Measurements from ENCODE around the gene SLC35F6. TPM values are rescaled to one million over a fixed set of nuclear protein-coding genes. Genes with fewer than 3 reads are reported as not detected.
A peak's percentile ranks its signal among the peaks of the same experiment; 100 is the strongest.
"Not testable (repeated sequence)": the region's sequence is repeated elsewhere in the genome, so short reads cannot be mapped to it uniquely, and the experiment has no call there.

SLC35F6 gene
- total RNA-seq, 5 donors from 2014 or later (not counting 1 experiment from before 2014, with no cell fraction given): 17.6 to 20.0 (median 18.4) TPM

- WGBS (ENCODE audit: insufficient coverage): no CpG with 5 or more reads among the region's 17 CpGs
- H3K9me3 ChIP-seq; CTCF ChIA-PET; H3K4me1 Mint-ChIP-seq; ATAC-seq (replicated peaks in 1 of 4); H3K27me3 ChIP-seq (replicated peaks in 1 of 2; ENCODE audit: control insufficient read depth in 2 of 2, extremely low read depth in 1 of 2, insufficient read depth in 2 of 2, low read length in 1 of 2); DNase-seq; H3K4me3 ChIP-seq (ENCODE audit: control insufficient read depth in 1 of 2, extremely low read depth in 1 of 2, low read length in 1 of 2); H3K36me3 Mint-ChIP-seq; POLR2A ChIA-PET; H3K4me3 Mint-ChIP-seq; H3K36me3 ChIP-seq (ENCODE audit: control insufficient read depth in 2 of 2, extremely low read depth in 1 of 2, insufficient read depth in 1 of 2, low read length in 1 of 2); H3K27me3 Mint-ChIP-seq; H3K9me3 Mint-ChIP-seq; H3K4me1 ChIP-seq (ENCODE audit: control insufficient read depth in 1 of 2, extremely low read depth in 1 of 2, insufficient read depth in 2 of 2, low read length in 2 of 2); H3K27ac ChIP-seq (ENCODE audit: low read length); H3K27ac Mint-ChIP-seq: not testable (repeated sequence)
Observed at GRCh38 chr2:26795135-26795534, 31.1 kb downstream of the SLC35F6 start.

GRCh38 chr2:26801328-26801727 lies 37.2 kb downstream of the SLC35F6 start:
- Mint-ChIP-seq H3K4me1 (no peaks in the 10 kb centered on the region), H3K27me3 (no peaks in the 10 kb centered on the region), H3K27ac (no peak overlapping the region), H3K36me3 (no peaks in the 10 kb centered on the region), H3K4me3 (no peak overlapping the region), H3K9me3 (no peaks in the 10 kb centered on the region)
- no peaks in the 10 kb centered on the region for H3K36me3 ChIP-seq (ENCODE audit: control insufficient read depth in 2 of 2, extremely low read depth in 1 of 2, insufficient read depth in 1 of 2, low read length in 1 of 2)
- no peaks in the 10 kb centered on the region for H3K4me1 ChIP-seq (ENCODE audit: control insufficient read depth in 1 of 2, extremely low read depth in 1 of 2, insufficient read depth in 2 of 2, low read length in 2 of 2)
- H3K27me3 ChIP-seq (replicated peaks in 1 of 2; ENCODE audit: control insufficient read depth in 2 of 2, extremely low read depth in 1 of 2, insufficient read depth in 2 of 2, low read length in 1 of 2): no peaks in the 10 kb centered on the region
- CTCF ChIA-PET: interaction anchor here in 1 of 2 donors (0.7 kb wide), 1 partner anchor 45 kb away, joined by 5 read pairs; no protein-coding TSS in a partner anchor
- ATAC-seq (replicated peaks in 1 of 4): no peak
- POLR2A ChIA-PET: no interaction called here
- no peaks in the 10 kb centered on the region for H3K9me3 ChIP-seq
- no peak for DNase-seq
- H3K4me3 ChIP-seq (ENCODE audit: control insufficient read depth in 1 of 2, extremely low read depth in 1 of 2, low read length in 1 of 2): no peak overlapping the region
- 90% methylated on average over 1 of the region's 4 CpGs for WGBS (ENCODE audit: insufficient coverage)
- H3K27ac ChIP-seq (ENCODE audit: low read length): no peak overlapping the region

- ATAC-seq (replicated peaks in 1 of 4) (no peak), DNase-seq (no peak)
- H3K4me3 Mint-ChIP-seq: no peak overlapping the region
- H3K9me3 Mint-ChIP-seq: no peaks in the 10 kb centered on the region
- H3K4me3 ChIP-seq (ENCODE audit: control insufficient read depth in 1 of 2, extremely low read depth in 1 of 2, low read length in 1 of 2): no peak overlapping the region
- H3K27me3 ChIP-seq (replicated peaks in 1 of 2; ENCODE audit: control insufficient read depth in 2 of 2, extremely low read depth in 1 of 2, insufficient read depth in 2 of 2, low read length in 1 of 2): no peaks in the 10 kb centered on the region
- H3K4me1 ChIP-seq (ENCODE audit: control insufficient read depth in 1 of 2, extremely low read depth in 1 of 2, insufficient read depth in 2 of 2, low read length in 2 of 2): no peaks in the 10 kb centered on the region
- H3K27me3 Mint-ChIP-seq: no peaks in the 10 kb centered on the region
- no peak overlapping the region for H3K27ac Mint-ChIP-seq
- 100% methylated on average over 6 of the region's 7 CpGs for WGBS (ENCODE audit: insufficient coverage)
- no peaks in the 10 kb centered on the region for H3K36me3 Mint-ChIP-seq
- ChIA-PET CTCF (interaction anchor here in 1 of 2 donors (0.7 kb wide), 1 partner anchor 45 kb away, joined by 5 read pairs; no protein-coding TSS in a partner anchor), POLR2A (interaction anchor here in 1 of 2 donors (0.6 kb wide), 1 partner anchor 1795 kb away, joined by 10 read pairs; no protein-coding TSS in a partner anchor)
- H3K36me3 ChIP-seq (ENCODE audit: control insufficient read depth in 2 of 2, extremely low read depth in 1 of 2, insufficient read depth in 1 of 2, low read length in 1 of 2): no peaks in the 10 kb centered on the region
- no peak overlapping the region for H3K27ac ChIP-seq (ENCODE audit: low read length)
- no peaks in the 10 kb centered on the region for H3K4me1 Mint-ChIP-seq
- H3K9me3 ChIP-seq: no peaks in the 10 kb centered on the region
Observed at GRCh38 chr2:26801796-26802195, 37.7 kb downstream of the SLC35F6 start.

GRCh38 chr2:26805241-26805676 lies 41.2 kb downstream of the SLC35F6 start:
- Histone ChIP-seq H3K4me3 (ENCODE audit: control insufficient read depth in 1 of 2, extremely low read depth in 1 of 2, low read length in 1 of 2) (no peak overlapping the region), H3K9me3 (no peaks in the 10 kb centered on the region), H3K4me1 (ENCODE audit: control insufficient read depth in 1 of 2, extremely low read depth in 1 of 2, insufficient read depth in 2 of 2, low read length in 2 of 2) (peaks cover 12 to 22% of the 10 kb centered on the region in 2 experiments), H3K36me3 (ENCODE audit: control insufficient read depth in 2 of 2, extremely low read depth in 1 of 2, insufficient read depth in 1 of 2, low read length in 1 of 2) (no peaks in the 10 kb centered on the region), H3K27me3 (replicated peaks in 1 of 2; ENCODE audit: control insufficient read depth in 2 of 2, extremely low read depth in 1 of 2, insufficient read depth in 2 of 2, low read length in 1 of 2) (peaks cover 0 to 6% of the 10 kb centered on the region in 2 experiments), H3K27ac (ENCODE audit: low read length) (no peak overlapping the region)
- ChIA-PET POLR2A (no interaction called here), CTCF (no interaction called here)
- H3K27ac Mint-ChIP-seq: no peak overlapping the region
- H3K4me1 Mint-ChIP-seq: peaks cover 12 to 17% (median 17%) of the 10 kb centered on the region in 3 donors
- no peak for ATAC-seq (replicated peaks in 1 of 4)
- DNase-seq: no peak
- no peak overlapping the region for H3K4me3 Mint-ChIP-seq
- WGBS (ENCODE audit: insufficient coverage): 90% methylated on average over 3 of the region's 5 CpGs
- no peaks in the 10 kb centered on the region for H3K27me3 Mint-ChIP-seq
- H3K36me3 Mint-ChIP-seq: no peaks in the 10 kb centered on the region
- no peaks in the 10 kb centered on the region for H3K9me3 Mint-ChIP-seq

GRCh38 chr2:26807788-26808460 lies 43.8 kb downstream of the SLC35F6 start:
- Mint-ChIP-seq H3K4me1 (peaks cover 32 to 37% (median 34%) of the 10 kb centered on the region in 3 donors), H3K4me3 (no peak overlapping the region), H3K27me3 (no peaks in the 10 kb centered on the region), H3K9me3 (no peaks in the 10 kb centered on the region), H3K36me3 (no peaks in the 10 kb centered on the region), H3K27ac (peak overlapping the region; percentile 37 to 53)
- Histone ChIP-seq H3K27me3 (replicated peaks in 1 of 2; ENCODE audit: control insufficient read depth in 2 of 2, extremely low read depth in 1 of 2, insufficient read depth in 2 of 2, low read length in 1 of 2) (peaks cover 0 to 25% of the 10 kb centered on the region in 2 experiments), H3K4me3 (ENCODE audit: control insufficient read depth in 1 of 2, extremely low read depth in 1 of 2, low read length in 1 of 2) (no peak overlapping the region), H3K4me1 (ENCODE audit: control insufficient read depth in 1 of 2, extremely low read depth in 1 of 2, insufficient read depth in 2 of 2, low read length in 2 of 2) (peaks cover 31 to 42% of the 10 kb centered on the region in 2 experiments), H3K27ac (ENCODE audit: low read length) (no peak overlapping the region), H3K36me3 (ENCODE audit: control insufficient read depth in 2 of 2, extremely low read depth in 1 of 2, insufficient read depth in 1 of 2, low read length in 1 of 2) (no peaks in the 10 kb centered on the region), H3K9me3 (no peaks in the 10 kb centered on the region)
- DNase-seq: no peak
- no peak for ATAC-seq (replicated peaks in 1 of 4)
- CTCF ChIA-PET: no interaction called here
- POLR2A ChIA-PET: no interaction called here
- WGBS (ENCODE audit: insufficient coverage): no CpG with 5 or more reads among the region's 2 CpGs

GRCh38 chr2:26809211-26809610 lies 45.1 kb downstream of the SLC35F6 start:
- CTCF ChIA-PET: interaction anchor here in 1 of 2 donors (0.6 kb wide), 1 partner anchor 481 kb away, joined by 5 read pairs; no protein-coding TSS in a partner anchor
- Histone ChIP-seq H3K36me3 (ENCODE audit: control insufficient read depth in 2 of 2, extremely low read depth in 1 of 2, insufficient read depth in 1 of 2, low read length in 1 of 2) (no peaks in the 10 kb centered on the region), H3K4me1 (ENCODE audit: control insufficient read depth in 1 of 2, extremely low read depth in 1 of 2, insufficient read depth in 2 of 2, low read length in 2 of 2) (peaks cover 31 to 42% of the 10 kb centered on the region in 2 experiments), H3K27me3 (replicated peaks in 1 of 2; ENCODE audit: control insufficient read depth in 2 of 2, extremely low read depth in 1 of 2, insufficient read depth in 2 of 2, low read length in 1 of 2) (peaks cover 0 to 35% of the 10 kb centered on the region in 2 experiments), H3K27ac (ENCODE audit: low read length) (no peak overlapping the region), H3K9me3 (no peaks in the 10 kb centered on the region), H3K4me3 (ENCODE audit: control insufficient read depth in 1 of 2, extremely low read depth in 1 of 2, low read length in 1 of 2) (no peak overlapping the region)
- peaks cover 0 to 6% of the 10 kb centered on the region in 2 donors for H3K27me3 Mint-ChIP-seq
- POLR2A ChIA-PET: no interaction called here
- no peaks in the 10 kb centered on the region for H3K36me3 Mint-ChIP-seq
- ATAC-seq (replicated peaks in 1 of 4): no peak
- H3K27ac Mint-ChIP-seq: peak overlapping the region; percentile 68 to 73
- H3K4me1 Mint-ChIP-seq: peaks cover 32 to 37% (median 34%) of the 10 kb centered on the region in 3 donors
- DNase-seq: no peak
- no peaks in the 10 kb centered on the region for H3K9me3 Mint-ChIP-seq
- 60% methylated on average over 1 of the region's 3 CpGs for WGBS (ENCODE audit: insufficient coverage)
- H3K4me3 Mint-ChIP-seq: no peak overlapping the region
